Endothelial cell of umbilical vein (primary cell): ENCODE measurements around the gene PBX3. TPM values are rescaled to one million over a fixed set of nuclear protein-coding genes. Genes with fewer than 3 reads are reported as not detected.

Experiments used
- BruUV-seq: library from RNA; stranded (reverse); fragments of 400-500 nt; replicated peaks from 2 replicates; lab custom pipeline; 2021; lab: Mats Ljungman, UMichigan
- CTCF ChIA-PET: fragments of 300-600, 350-600 bp; sonication (Branson Sonifier 250); formaldehyde crosslinking; loops from one replicate; lab custom pipeline; 2021; ENCODE audit warnings: antibody characterized with exemption, inconsistent platforms; lab: Charles Lee
- POLR2A ChIA-PET: fragments of 300-600, 350-600 bp; sonication (Branson Sonifier 250); formaldehyde crosslinking; loops from one replicate; lab custom pipeline; 2021; ENCODE audit warnings: antibody characterized with exemption, inconsistent platforms; lab: Charles Lee
- DNase-seq: peaks from one replicate; pipeline ENCODE4 v3.0.0-alpha.2; 2011; ENCODE audit warnings: low read depth, low spot score
- FAIRE-seq: peaks from 2 replicates; lab custom pipeline; 2011; peaks lifted over from hg19 to GRCh38; lab: Jason Lieb, UNC
- H2AFZ ChIP-seq: 2 replicates; pipeline ENCODE4 v1.6.0; 2012; ENCODE audit warnings: low read depth, low read length, control low read depth, inconsistent platforms
- H3K27ac ChIP-seq: 2 replicates; pipeline ENCODE4 v1.5.1; 2011; ENCODE audit warnings: low read depth, mild to moderate bottlenecking, control low read depth, low read length, moderate library complexity; ENCODE audit not compliant: insufficient read depth
- H3K27me3 ChIP-seq, 2 experiments: 2 replicates each; pipeline versions ENCODE4 v1.6.0 to v1.6.1; 2011; ENCODE audit warnings: low read length in 2 of 2, mixed read lengths in 1 of 2; ENCODE audit not compliant: control insufficient read depth in 2 of 2, insufficient read depth in 2 of 2
- H3K36me3 ChIP-seq, 2 experiments: 2 replicates in 1 of 2; 3 replicates in 1 of 2; pipeline ENCODE4 v1.5.1; 2011; ENCODE audit warnings: low read length in 2 of 2, mild to moderate bottlenecking in 1 of 2, moderate library complexity in 1 of 2; ENCODE audit not compliant: control insufficient read depth in 2 of 2, insufficient read depth in 2 of 2; ENCODE audit errors: extremely low read depth in 1 of 2
- H3K4me1 ChIP-seq: 3 replicates; pipeline ENCODE4 v1.5.1; 2011; ENCODE audit warnings: mild to moderate bottlenecking, low read length; ENCODE audit not compliant: control insufficient read depth, insufficient read depth; ENCODE audit errors: extremely low read depth
- H3K4me2 ChIP-seq: 2 replicates; pipeline ENCODE4 v1.6.1; 2011; ENCODE audit warnings: low read length, control low read depth, mixed read lengths; ENCODE audit not compliant: insufficient read depth
- H3K4me3 ChIP-seq, 3 experiments: fragments of 200-600 bp in 1 of 3; sonication (generic), shearing (Covaris generic) in 1 of 3; replicated peaks in 1 of 3; 2 replicates each; pipeline ENCODE4 v1.5.1; 2011 to 2016; ENCODE audit warnings: control low read depth in 3 of 3, low read length in 3 of 3, mild to moderate bottlenecking in 2 of 3, inconsistent platforms in 1 of 3, low read depth in 1 of 3, moderate library complexity in 1 of 3; ENCODE audit not compliant: insufficient read depth in 1 of 3
- H3K79me2 ChIP-seq: 2 replicates; pipeline ENCODE4 v1.6.0; 2012; ENCODE audit warnings: low read length, inconsistent platforms; ENCODE audit not compliant: control insufficient read depth, insufficient read depth
- H3K9ac ChIP-seq: replicated peaks from 2 replicates; pipeline ENCODE3; 2011; ENCODE audit warnings: low read length, control low read depth; ENCODE audit not compliant: insufficient read depth; ENCODE audit errors: extremely low read depth
- H3K9me1 ChIP-seq: replicated peaks from 3 replicates; pipeline ENCODE4 v1.6.0; 2011; ENCODE audit warnings: mild to moderate bottlenecking, low read length; ENCODE audit not compliant: control insufficient read depth, insufficient read depth; ENCODE audit errors: extremely low read depth
- H3K9me3 ChIP-seq: replicated peaks from 2 replicates; pipeline ENCODE4 v1.5.1; 2012; ENCODE audit warnings: low read length, inconsistent platforms; ENCODE audit not compliant: control insufficient read depth, insufficient read depth
- H4K20me1 ChIP-seq: replicated peaks from 2 replicates; pipeline ENCODE3; 2011; ENCODE audit warnings: mild to moderate bottlenecking, low read length; ENCODE audit not compliant: control insufficient read depth, insufficient read depth; ENCODE audit errors: extremely low read depth
- CTCF ChIP-seq, 2 donors: IDR thresholded peaks; 1 replicate in 1 of 2; 2 replicates in 1 of 2; pipeline ENCODE4 v1.5.1; 2011; ENCODE audit warnings: low read length in 2 of 2, mild to moderate bottlenecking in 2 of 2, moderate library complexity in 2 of 2, control low read depth in 1 of 2, inconsistent platforms in 1 of 2, low read depth in 1 of 2; ENCODE audit not compliant: insufficient read depth in 1 of 2; ENCODE audit errors: extremely low read depth in 1 of 2
- EZH2 ChIP-seq: IDR thresholded peaks from 2 replicates; pipeline ENCODE4 v1.6.1; 2012; ENCODE audit warnings: borderline replicate concordance, low read depth, mild to moderate bottlenecking, moderate library complexity, low read length, inconsistent platforms; ENCODE audit not compliant: severe bottlenecking
- FOS ChIP-seq: IDR thresholded peaks from 2 replicates; pipeline ENCODE4 v1.6.1; 2011; ENCODE audit warnings: mild to moderate bottlenecking, low read length, moderate library complexity, borderline replicate concordance; ENCODE audit not compliant: insufficient read depth
- GATA2 ChIP-seq: IDR thresholded peaks from 2 replicates; pipeline ENCODE4 v1.7.0; 2011; ENCODE audit warnings: low read depth, mild to moderate bottlenecking, moderate library complexity, mixed read lengths, low read length; ENCODE audit not compliant: insufficient read length, insufficient read depth
- JUN ChIP-seq: IDR thresholded peaks from 2 replicates; pipeline ENCODE4 v1.6.1; 2011; ENCODE audit warnings: borderline replicate concordance, low read depth; ENCODE audit not compliant: insufficient read length, insufficient read depth
- MAX ChIP-seq: IDR thresholded peaks from 2 replicates; pipeline ENCODE4 v1.6.1; 2011; ENCODE audit not compliant: insufficient read depth, insufficient read length
- MYC ChIP-seq: IDR thresholded peaks from one replicate; pipeline ENCODE4 v1.6.1; 2011; ENCODE audit warnings: mild to moderate bottlenecking, low read depth, low read length
- POLR2A ChIP-seq: IDR thresholded peaks from 2 replicates; pipeline ENCODE4 v1.6.1; 2012; ENCODE audit warnings: low read depth, mild to moderate bottlenecking, control low read depth, low read length
- POLR2AphosphoS5 ChIP-seq: IDR thresholded peaks from 2 replicates; pipeline ENCODE4 v1.6.1; 2012; ENCODE audit warnings: low read depth, mild to moderate bottlenecking, control low read depth, low read length, moderate library complexity; ENCODE audit not compliant: insufficient read depth
- dilution Hi-C: fragments of 300-500 bp; cut with MboI; formaldehyde crosslinking; loops from one replicate; pipeline ENCODE4 v1.15.0; 2019; ENCODE audit warnings: low sequenced_read_pairs; ENCODE audit not compliant: extremely low pct_ligation_motif_present
- intact Hi-C: fragments of 100-400 bp; cut with micrococcal nuclease; formaldehyde crosslinking; loops from one replicate; pipeline ENCODE4 v1.10.0; 2022
- polyA plus RNA-seq, 4 experiments: library from polyadenylated mRNA; depleted of rRNA in 3 of 4; stranded (reverse) in 3 of 4; unstranded in 1 of 4; fragments of >200 nt; gene quantifications; 2 replicates each; pipeline versions ENCODE4 v1.2.1 to v1.2.3, GENCODE V29; 2011 to 2012; ENCODE audit warnings: missing spikeins in 1 of 4
- total RNA-seq: library from RNA; stranded (reverse); gene quantifications from 2 replicates; pipeline ENCODE4 v1.2.3, GENCODE V29; 2021

Gene PBX3
- total and polyA plus RNA-seq, 2 donors (not counting 3 experiments of a cell fraction or from before 2014, with no cell fraction given) = 18.8 to 42.0 TPM

- H2AFZ ChIP-seq = no peak overlapping the region
- intact Hi-C loops = no loop called here
- DNase-seq (no peak), FAIRE-seq (no peak)
- no peak overlapping the region for H3K4me3 ChIP-seq
- ChIA-PET POLR2A (no interaction called here), CTCF (interaction anchor here (1.0 to 1.3 kb wide), 3 partner anchors 13 to 338 kb away, joined by 3 to 4 read pairs (median 4); no protein-coding TSS in a partner anchor)
- no peaks in the 10 kb centered on the region for H3K9me3 ChIP-seq
- H3K27me3 ChIP-seq = no peaks in the 10 kb centered on the region
- H4K20me1 ChIP-seq = peaks cover 2% of the 10 kb centered on the region
- no peaks in the 10 kb centered on the region for H3K9me1 ChIP-seq
- dilution Hi-C loops = no loop called here
- TF ChIP-seq POLR2A = no peak
- no peak for TF ChIP-seq FOS
- no peak for TF ChIP-seq EZH2
- TF ChIP-seq MAX = no peak
- no peaks in the 10 kb centered on the region for H3K36me3 ChIP-seq
- peaks cover 6% of the 10 kb centered on the region for H3K79me2 ChIP-seq
- no peaks in the 10 kb centered on the region for H3K4me1 ChIP-seq
- H3K9ac ChIP-seq = no peak overlapping the region
- no peak overlapping the region for H3K27ac ChIP-seq
- H3K4me2 ChIP-seq = no peak overlapping the region
- no TSS peak for BruUV-seq
Measured at GRCh38 chr9:125822160-125822559, 75.0 kb downstream of the PBX3 start.

GRCh38 chr9:125822902-125823301, 75.7 kb downstream of the PBX3 start:
- no peak overlapping the region for H3K27ac ChIP-seq
- H3K9me3 ChIP-seq = no peaks in the 10 kb centered on the region
- no peaks in the 10 kb centered on the region for H3K9me1 ChIP-seq
- H3K9ac ChIP-seq = no peak overlapping the region
- no peaks in the 10 kb centered on the region for H3K27me3 ChIP-seq
- no peaks in the 10 kb centered on the region for H3K4me1 ChIP-seq
- ChIA-PET CTCF (interaction anchor here (1.2 to 1.3 kb wide), 2 partner anchors 73 to 337 kb away, joined by 3 to 4 read pairs; no protein-coding TSS in a partner anchor), POLR2A (no interaction called here)
- FAIRE-seq (no peak), DNase-seq (no peak)
- dilution Hi-C loops = no loop called here
- intact Hi-C loops = no loop called here
- TF ChIP-seq POLR2AphosphoS5 (no peak), CTCF (IDR thresholded peaks at IDR 0.05; ENCODE audit: extremely low read depth in 1 of 2, insufficient read depth in 1 of 2, low read depth in 1 of 2, low read length in 2 of 2) (no peak), MAX (no peak), FOS (no peak), JUN (no peak), MYC (no peak), GATA2 (no peak), POLR2A (no peak), EZH2 (no peak)
- BruUV-seq = no TSS peak
- H3K79me2 ChIP-seq = peaks cover 6% of the 10 kb centered on the region
- H3K4me3 ChIP-seq = no peak overlapping the region
- H2AFZ ChIP-seq = no peak overlapping the region
- no peaks in the 10 kb centered on the region for H4K20me1 ChIP-seq
- no peak overlapping the region for H3K4me2 ChIP-seq
- H3K36me3 ChIP-seq = no peaks in the 10 kb centered on the region
